ENCODE measurements around the gene VEGFC.

The VEGFC gene

GRCh38 chr4:176824645-176825366 is 32.1 kb upstream of the VEGFC start:
- no peak for DNase-seq (ENCODE audit: low read depth, low spot score)
- no peak overlapping the region for H3K4me3 ChIP-seq (ENCODE audit: low read depth, low read length)
- no peak for TF ChIP-seq CTCF (IDR thresholded peaks at IDR 0.05; ENCODE audit: insufficient read depth, low read length, missing control alignments)
- ChIA-PET CTCF (interaction anchor here (0.6 to 1.3 kb wide), 3 partner anchors 9 to 300 kb away, joined by 3 to 6 read pairs (median 4); no protein-coding TSS in a partner anchor), POLR2A (no interaction called here)

- POLR2A ChIA-PET = no interaction called here
- no peak overlapping the region for H3K4me3 ChIP-seq (ENCODE audit: low read depth, low read length)
- no peak for DNase-seq (ENCODE audit: low read depth, low spot score)
- CTCF ChIA-PET = no interaction called here
- TF ChIP-seq CTCF (IDR thresholded peaks at IDR 0.05; ENCODE audit: insufficient read depth, low read length, missing control alignments) = no peak
These were observed 25.8 kb upstream of the VEGFC start for GRCh38 chr4:176818531-176818930.

GRCh38 chr4:176817204-176817603 is 24.5 kb upstream of the VEGFC start:
- DNase-seq (ENCODE audit: low read depth, low spot score) = no peak
- CTCF ChIA-PET = interaction anchor here (1.0 to 1.8 kb wide), 3 partner anchors 9 to 26 kb away, joined by 3 to 6 read pairs (median 4); no protein-coding TSS in a partner anchor
- no peak for TF ChIP-seq CTCF (IDR thresholded peaks at IDR 0.05; ENCODE audit: insufficient read depth, low read length, missing control alignments)
- POLR2A ChIA-PET = no interaction called here
- no peak overlapping the region for H3K4me3 ChIP-seq (ENCODE audit: low read depth, low read length)

- no peak overlapping the region for H3K4me3 ChIP-seq (ENCODE audit: low read depth, low read length)
- peak; percentile 71 for DNase-seq (ENCODE audit: low read depth, low spot score)
- ChIA-PET POLR2A (no interaction called here), CTCF (no interaction called here)
- no peak for TF ChIP-seq CTCF (IDR thresholded peaks at IDR 0.05; ENCODE audit: insufficient read depth, low read length, missing control alignments)
These were observed 22.0 kb upstream of the VEGFC start for GRCh38 chr4:176814770-176815169.

GRCh38 chr4:176810481-176811249 is 17.9 kb upstream of the VEGFC start:
- ChIA-PET CTCF (interaction anchor here (0.7 to 2.1 kb wide), 2 partner anchors 8 to 237 kb away, joined by 3 to 6 read pairs; no protein-coding TSS in a partner anchor), POLR2A (no interaction called here)
- H3K4me3 ChIP-seq (ENCODE audit: low read depth, low read length) = no peak overlapping the region
- DNase-seq (ENCODE audit: low read depth, low spot score) = no peak
- TF ChIP-seq CTCF (IDR thresholded peaks at IDR 0.05; ENCODE audit: insufficient read depth, low read length, missing control alignments) = no peak

- CTCF ChIA-PET = interaction anchor here (1.0 kb wide), 1 partner anchor 10 kb away, joined by 3 read pairs; no protein-coding TSS in a partner anchor
- POLR2A ChIA-PET = no interaction called here
- no peak overlapping the region for H3K4me3 ChIP-seq (ENCODE audit: low read depth, low read length)
- no peak for TF ChIP-seq CTCF (IDR thresholded peaks at IDR 0.05; ENCODE audit: insufficient read depth, low read length, missing control alignments)
- DNase-seq (ENCODE audit: low read depth, low spot score) = no peak
These were observed 14.2 kb upstream of the VEGFC start for GRCh38 chr4:176806778-176807375.

Data from AG04449 (cell line).